LoVo (cell line): ENCODE results near the gene OR10C1.
"Not testable (repeated sequence)": the region's sequence is repeated elsewhere in the genome, so short reads cannot be mapped to it uniquely, and the experiment has no call there.

Source experiments
- DNase-seq: peaks from one replicate; pipeline ENCODE4 v3.0.0-alpha.2; 2016; ENCODE audit warnings: low spot score

OR10C1 gene, protein sequence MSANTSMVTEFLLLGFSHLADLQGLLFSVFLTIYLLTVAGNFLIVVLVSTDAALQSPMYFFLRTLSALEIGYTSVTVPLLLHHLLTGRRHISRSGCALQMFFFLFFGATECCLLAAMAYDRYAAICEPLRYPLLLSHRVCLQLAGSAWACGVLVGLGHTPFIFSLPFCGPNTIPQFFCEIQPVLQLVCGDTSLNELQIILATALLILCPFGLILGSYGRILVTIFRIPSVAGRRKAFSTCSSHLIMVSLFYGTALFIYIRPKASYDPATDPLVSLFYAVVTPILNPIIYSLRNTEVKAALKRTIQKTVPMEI

DNA sequence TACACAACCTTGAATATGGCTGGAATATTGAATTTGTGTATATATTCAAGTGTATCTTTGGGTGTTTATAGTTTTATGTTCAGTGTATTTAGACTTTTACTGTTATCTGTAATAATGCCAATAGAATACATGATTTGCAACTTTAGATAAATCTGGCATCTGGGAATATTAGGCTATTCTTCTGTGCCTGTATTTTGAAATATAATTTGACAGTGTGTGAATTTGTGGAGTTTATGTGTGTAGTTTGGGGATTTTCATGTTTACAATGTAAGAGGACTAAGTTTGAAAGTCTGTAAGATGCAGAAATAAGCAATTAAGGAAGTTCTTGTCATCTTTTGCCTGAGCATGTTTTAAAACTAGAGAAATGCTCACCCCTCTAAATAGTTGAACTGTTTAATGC, at the start of gene OR10C1:
Gene OR10C1 (plus strand): TSS at position 301 of the 400 bp plus-strand sequence. CDS start 710 bp downstream, outside the sequence.
- DNase-seq = no peak

DNA sequence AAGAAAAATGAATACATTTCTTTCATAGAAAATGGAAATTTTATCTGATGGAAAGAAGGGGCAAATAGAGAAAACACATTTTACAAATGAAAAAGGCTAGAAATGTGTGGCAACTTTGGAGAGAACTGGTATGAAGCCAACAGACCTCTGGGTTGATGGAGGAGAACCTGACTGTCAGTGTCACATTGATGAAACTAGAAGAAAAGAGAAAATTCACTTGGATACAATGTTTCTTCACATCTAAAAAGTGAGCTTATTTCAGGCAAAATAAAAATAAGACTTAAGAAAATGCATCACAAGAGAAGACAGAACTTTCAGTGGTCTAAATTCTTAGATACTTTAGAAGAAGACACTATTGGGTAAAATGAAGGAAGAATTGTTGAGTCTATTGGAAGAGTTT, 43.8 kb upstream of the OR10C1 start, which contains the start of gene OR12D2:
Gene OR12D2 (plus strand): TSS at position 301 of the 400 bp plus-strand sequence. CDS start 1,069 bp downstream, outside the sequence.
- DNase-seq = no peak

DNA sequence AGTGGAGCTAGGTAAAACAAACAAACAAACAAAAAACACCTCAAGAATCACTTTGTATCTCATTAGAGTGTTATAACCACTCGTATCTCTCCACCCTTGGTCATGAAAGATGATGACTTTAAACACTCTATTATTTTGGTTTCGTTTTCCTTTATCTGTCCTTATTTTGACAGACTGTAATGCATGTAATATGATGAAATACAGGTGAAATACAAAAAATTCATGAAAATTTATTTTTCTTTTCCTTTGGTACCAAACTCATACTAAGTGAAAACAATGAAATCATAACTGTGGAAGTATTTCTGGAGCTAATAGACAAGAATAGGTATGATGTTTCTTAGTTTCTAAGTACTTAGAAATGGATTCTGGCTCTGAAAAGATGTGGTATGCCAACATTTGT, 39.6 kb upstream of the OR10C1 start:
- no peak for DNase-seq

DNA sequence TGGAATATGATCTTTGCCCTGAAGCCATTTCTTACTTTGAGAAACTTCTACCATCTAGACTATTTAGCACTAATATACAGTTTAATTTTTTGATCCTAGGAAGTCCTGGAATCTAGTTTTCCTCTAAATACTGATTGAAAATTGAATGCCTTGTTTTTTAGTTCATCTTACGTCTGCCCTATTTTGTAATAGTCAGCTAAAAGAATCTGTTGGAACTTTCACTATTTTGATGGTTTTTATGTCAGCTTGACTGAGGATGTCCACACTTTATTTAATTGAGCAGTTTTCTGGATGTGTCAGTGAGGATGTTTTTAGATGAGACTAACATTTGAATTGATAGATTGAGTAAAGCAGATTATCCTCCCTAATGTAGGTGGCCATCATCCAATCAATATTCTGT, 35.3 kb upstream of the OR10C1 start:
- DNase-seq = no peak

DNA sequence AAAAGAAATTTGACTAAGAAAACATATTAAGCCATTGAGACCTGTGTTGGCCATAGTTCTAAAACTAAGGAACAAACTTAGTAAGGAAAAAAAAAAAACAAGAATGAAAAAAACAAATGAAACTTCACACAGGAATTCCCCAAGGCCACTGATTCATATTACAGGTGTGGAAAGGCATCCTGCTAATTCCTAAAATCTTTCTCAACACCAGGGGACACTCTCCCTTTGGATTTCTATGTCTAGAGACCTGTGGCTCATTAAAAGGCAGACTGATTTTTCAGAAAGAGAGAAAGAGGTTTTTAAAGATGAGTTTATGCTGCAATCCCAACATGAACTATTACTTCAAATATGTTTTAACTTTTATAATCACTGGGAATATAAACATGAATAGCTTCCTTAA, 24.5 kb upstream of the OR10C1 start, which contains the start of gene OR12D1:
Gene OR12D1 (plus strand): TSS at position 341 of the 400 bp plus-strand sequence.
- no peak for DNase-seq

DNA sequence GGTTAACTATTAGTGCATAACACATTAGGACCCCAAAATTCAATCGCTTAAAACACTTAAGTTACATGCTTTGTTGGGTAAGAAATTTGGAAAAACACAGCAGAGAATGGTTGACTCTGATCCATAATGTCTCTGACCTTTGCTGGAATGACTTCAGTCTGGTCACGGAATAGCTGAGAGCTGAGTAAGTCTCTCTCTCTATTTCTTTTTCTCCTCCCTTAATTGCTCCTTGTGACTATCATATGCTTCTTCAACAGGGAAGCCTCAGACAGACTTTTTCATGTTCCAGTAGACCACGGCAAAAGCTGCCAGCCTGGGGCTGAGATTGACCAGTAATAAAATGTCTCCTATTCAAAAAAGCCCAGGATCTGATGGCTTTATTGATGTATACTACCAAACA, 19.6 kb upstream of the OR10C1 start:
- no peak for DNase-seq

DNA sequence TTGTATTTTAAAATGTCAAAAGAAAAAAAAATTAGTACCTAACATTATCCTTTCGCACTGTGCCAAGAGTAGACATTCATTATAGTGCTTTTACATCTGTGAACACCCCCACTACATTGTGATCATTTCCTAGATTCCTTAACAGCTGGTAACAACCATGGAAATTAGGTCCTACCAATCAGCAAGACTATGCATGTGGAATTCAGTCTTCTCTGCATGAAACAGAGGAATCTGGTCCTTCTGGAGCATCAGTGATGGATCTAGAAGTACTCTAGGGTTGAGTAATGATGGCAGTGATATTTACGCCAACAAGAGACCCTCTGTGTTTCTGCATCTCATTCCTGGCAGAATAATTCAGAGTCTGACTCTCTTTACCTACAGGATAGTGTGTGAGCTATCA, 14.9 kb upstream of the OR10C1 start:
- no peak for DNase-seq

DNA sequence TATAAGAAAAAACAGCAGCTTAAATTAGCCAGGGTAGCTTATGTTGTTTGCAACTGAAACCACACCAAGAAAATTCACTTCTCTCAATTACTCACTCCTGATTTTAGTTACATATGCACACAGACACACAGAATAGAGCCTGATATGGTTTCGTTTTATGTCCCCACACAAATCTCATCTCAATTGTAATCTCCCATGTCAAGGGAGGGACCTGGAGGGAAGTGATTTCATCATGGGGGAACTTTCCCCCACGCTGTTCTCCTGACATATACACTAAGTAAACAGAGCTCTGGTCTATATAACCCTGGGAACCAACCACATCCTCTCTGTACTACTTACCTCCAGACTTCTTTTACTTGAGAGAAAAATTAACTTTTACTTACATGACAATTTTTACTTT, 14.5 kb upstream of the OR10C1 start:
- DNase-seq = no peak

DNA sequence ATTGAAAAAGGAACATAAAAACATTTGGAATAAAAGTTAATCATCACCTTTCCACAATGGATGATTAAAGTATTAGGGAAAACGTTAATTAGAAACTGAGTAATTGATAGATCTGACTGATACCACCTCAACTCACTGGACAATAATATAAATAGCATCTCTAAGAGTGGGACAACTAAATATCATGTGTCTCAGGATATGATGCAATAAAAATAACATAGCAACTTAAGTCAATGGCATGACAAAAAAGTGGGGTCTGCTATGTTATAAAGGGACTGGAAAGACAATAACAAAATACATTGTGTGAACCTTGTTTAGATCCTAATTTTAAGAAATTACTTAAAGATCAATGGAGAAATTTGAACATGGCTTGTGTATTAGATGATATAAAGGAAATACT, 14.0 kb upstream of the OR10C1 start:
- DNase-seq = no peak

DNA sequence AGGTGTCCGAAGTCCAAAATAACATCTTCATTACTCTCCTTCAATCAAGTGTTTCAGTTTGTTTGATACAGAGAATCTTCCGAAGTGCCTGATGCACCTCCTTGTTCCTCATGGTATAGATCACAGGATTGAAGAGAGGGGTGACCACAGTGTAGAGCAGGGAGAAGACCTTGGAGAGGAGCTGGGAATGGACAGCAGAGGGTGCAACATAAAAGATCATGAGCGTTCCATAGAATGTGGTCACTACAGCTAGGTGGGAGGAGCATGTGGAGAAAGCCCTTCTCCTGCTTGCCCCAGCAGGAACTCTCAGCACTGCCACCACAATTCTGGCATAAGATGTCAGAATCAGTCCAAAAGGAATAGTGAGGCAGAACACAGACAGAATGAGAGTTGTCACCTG, 12.5 kb upstream of the OR10C1 start:
- DNase-seq = no peak

DNA sequence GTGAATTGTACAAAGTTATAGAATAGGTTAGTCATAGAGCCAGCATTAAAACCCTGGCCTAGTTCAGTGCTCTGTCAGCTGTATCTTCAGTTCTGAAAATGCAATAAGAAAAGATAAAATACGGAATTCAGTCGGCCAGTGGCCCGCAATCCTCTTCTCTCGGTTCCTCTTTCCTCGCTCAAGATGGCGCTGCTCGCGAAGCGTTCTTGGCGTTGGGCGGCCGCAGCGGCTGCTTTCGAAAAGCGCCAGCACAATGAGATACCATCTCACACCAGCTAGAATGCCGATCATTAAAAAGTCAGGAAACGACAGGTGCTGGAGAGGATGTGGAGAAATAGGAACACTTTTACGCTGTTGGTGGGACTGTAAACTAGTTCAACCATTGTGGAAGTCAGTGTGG, 2.4 kb upstream of the OR10C1 start:
- DNase-seq = not testable (repeated sequence)

DNA sequence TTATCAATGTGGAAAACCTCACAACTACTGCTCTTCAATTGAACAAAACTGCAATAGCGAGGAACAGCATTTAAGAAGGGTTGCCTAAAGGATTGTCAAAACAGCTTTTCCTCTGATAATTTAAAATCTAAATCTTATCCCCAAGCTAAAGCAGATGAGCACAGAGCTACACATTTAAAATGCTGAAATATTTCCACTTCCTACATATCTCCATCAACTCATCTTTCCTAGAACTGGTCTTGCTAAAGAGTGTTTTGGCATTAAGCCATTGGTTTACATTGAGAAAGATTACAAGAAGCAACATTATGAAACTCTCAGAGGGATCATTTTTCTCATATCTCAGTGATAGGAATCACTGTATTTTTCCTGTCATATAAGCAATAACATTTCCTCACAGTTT, 3.6 kb downstream of the OR10C1 start:
- no peak for DNase-seq

DNA sequence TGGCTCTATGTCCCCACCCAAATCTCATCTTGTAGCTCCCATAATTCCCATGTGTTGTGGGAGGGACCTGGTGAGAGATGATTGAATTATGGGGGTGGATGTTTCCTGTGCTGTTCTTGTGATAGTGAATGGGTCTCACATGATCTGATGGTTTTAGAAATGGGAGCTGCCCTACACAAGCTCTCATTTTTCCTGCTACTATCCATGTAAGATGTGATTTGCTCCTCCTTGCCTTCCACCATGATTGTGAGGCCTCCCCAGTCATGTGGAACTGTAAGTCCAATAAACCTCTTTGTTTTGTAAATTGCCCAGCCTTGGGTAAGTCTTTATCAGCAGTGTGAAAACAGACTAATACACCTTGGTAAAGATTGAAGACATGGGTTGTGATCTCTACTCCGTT, 4.9 kb downstream of the OR10C1 start:
- not testable (repeated sequence) for DNase-seq

DNA sequence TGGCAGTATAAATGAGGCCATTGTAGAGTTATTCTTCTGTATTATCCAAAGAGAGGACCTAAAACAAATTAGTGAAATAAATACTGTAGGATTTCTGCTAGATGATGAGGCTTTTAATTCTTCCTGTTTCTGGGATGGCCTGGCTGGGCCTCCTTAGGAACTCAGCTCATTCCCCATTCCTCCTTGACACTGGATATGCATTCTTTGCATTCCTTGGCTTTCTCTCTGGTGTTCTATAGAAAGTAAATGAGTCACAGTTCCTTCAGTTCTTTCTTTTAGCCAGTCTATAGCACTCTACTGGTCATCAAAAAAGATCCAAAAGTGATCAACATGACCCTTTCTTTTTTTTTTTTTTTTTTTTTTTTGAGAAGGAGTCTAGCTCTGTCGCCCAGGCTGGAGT, 8.6 kb downstream of the OR10C1 start:
- DNase-seq = no peak

DNA sequence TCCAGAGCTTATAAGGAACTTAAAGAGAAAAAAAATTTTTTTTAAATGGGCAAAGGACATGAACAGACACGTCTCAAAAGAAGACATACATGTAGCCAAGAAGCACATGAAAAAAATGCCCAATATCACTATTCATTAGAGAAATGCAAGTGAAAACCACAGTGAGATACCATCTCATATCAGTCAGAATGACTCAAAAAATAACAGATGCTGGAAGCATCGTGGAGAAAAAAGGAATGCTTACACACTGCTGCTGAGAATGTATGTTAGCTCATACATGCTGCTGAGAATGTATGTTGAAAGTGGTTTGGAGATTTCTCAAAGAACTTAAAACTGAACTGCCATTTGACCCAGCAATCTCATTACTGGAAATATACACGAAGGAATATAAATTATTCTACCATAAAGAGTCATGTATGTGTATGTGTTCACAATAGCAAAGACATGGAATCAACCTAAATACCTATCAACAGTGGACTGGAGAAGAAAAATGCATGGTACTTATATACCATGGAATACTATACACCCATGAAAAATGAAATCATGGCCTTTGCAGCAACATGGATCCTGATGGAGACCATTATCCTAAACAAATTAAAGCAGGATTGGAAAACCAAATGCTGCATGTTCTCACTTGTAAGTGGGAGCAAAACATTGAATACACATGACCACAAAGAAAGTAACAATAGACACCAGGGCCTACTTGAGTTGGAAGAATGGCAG, 12.5 kb downstream of the OR10C1 start:
- no peak for DNase-seq

DNA sequence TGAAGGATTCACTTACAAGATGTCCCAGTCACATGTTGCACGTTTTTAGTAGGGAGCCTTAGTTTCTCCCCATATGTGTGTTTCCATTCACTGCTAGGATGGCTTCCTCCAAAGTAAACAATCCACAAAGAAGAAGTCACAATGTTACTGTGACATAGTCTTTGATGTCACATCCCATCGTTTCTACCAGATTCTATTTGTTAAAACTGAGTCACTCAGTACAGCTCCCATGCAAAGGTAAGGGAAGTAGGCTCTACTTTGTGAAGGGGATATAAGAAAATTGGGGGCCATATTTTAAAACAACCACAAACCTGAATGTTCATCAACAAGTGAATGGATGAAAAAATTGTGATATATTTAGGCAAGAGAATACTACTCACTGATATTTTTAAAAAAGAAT, 17.9 kb downstream of the OR10C1 start, which contains the start of the genes OR11A1 and OR2H1:
Gene OR11A1 (minus strand): TSS at position 101 of the 400 bp plus-strand sequence. CDS start 29,430 bp downstream, outside the sequence.
Gene OR2H1 (plus strand): TSS at position 185 of the 400 bp plus-strand sequence. CDS start 4,615 bp downstream, outside the sequence.
- DNase-seq = no peak

DNA sequence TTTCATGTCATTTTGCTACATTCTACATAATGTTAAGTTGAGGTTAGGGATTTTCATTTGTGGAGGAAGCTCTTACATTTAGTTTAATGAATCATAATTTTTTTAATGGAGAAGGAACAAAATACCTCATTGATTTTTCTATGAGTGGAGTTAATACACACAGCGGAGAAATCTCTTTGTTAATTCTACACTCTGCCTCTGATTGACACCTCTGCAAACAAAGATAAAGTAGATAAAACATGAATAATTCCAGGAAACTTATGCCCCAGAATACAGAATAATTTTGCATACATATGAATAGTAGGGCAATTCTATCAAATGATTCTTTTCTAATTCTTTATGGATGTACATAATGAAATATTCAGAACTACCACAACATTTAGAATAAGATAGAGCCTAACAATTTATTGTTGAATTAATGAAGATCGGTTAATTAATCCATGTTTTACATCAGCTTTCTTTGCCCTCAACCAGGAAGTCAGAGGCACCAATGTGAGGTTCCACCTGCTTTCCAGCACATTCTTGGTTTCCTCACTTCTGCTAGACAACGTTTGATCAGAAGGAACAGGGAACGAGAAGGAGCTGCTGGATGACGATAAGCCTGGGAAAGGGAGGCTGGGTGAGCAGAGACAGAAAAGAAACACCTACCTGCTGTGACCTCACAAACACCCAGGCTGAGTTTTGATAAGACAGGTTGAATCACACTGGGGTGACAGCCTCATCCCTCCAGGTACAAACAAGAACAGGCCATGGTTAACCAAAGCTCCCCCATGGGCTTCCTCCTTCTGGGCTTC, 22.1 kb downstream of the OR10C1 start:
- DNase-seq = no peak

DNA sequence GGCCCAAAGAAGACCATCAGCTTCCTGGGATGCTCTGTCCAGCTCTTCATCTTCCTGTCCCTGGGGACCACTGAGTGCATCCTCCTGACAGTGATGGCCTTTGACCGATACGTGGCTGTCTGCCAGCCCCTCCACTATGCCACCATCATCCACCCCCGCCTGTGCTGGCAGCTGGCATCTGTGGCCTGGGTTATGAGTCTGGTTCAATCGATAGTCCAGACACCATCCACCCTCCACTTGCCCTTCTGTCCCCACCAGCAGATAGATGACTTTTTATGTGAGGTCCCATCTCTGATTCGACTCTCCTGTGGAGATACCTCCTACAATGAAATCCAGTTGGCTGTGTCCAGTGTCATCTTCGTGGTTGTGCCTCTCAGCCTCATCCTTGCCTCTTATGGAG, 22.9 kb downstream of the OR10C1 start:
- DNase-seq = no peak

DNA sequence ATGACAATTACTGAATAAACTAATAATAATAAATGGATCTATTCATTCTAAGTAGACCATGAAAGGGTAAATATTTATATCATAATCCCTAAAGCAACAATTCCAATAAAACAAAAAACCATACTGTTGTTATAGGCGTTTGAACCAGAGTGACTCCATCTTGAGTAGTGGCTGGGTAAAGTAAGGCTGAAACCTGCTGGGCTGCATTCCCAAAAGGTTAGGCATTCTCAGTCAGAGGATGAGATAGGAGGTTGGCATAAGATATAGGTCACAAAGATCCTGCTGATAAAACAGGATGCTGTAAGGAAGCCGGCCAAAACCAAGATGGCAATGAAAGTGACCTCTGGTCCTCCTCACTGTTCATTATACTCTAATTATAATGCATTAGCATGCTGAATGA, 26.2 kb downstream of the OR10C1 start:
- DNase-seq = no peak

DNA sequence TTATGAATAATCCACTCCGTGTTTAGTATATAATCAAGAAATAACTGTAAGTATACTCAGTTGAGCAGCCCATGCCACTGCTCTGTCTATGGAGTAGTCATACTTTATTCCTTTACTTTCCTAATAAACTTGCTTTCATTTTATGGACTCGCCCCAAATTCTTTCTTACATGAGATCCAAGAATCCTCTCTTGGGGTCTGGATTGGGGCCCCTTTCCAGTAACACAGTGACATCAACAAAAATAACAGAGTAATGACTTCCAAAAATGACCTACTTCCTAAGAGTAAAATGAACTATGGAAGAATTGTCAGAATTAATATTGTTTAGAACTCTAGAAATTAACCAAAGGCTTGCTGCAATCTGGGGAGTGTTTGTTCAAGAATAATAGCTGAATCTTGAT, 26.7 kb downstream of the OR10C1 start:
- DNase-seq = no peak

DNA sequence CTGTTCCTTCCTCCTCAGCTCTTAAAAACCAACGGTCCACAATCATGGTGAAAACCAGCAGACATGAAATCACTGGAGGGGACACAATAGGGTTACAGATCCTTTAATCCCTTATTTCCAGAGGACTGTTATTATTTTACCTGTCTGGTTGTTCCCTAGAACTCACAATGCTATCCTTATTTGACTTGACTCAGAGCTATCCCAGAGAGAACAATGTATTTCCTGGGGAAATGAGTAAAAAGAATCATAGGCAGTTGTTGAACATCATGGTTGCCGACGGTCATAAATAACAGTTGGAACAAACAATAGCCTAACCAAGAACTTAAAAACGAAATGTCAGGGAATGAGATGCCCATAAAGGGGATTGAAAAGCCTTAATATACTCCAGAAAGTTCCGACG, 27.1 kb downstream of the OR10C1 start:
- no peak for DNase-seq

DNA sequence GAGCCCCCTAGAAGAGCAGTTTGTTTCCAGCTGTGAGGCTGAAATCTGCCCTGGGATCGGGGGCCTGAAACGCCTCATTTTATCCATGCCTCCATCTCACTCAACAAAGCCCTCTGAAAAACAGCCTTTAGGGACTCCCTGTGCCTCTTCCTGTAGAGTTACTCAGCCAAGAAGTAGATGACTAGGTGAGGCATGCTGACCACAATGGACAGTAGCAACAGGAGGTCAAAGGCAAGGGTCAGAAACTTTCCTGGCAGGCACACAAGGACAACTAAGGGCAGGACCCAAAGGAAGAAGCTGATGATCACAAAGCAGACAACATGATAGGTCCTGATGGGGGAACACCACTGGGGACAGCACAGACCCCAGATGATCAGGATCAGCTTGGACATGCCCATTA, 35.9 kb downstream of the OR10C1 start:
- DNase-seq = no peak
